GM21526 (cell line): Measurements from ENCODE around the gene CCZ1B.
"Not testable (repeated sequence)": the region's sequence is repeated elsewhere in the genome, so short reads cannot be mapped to it uniquely, and the experiment has no call there.

Experiments
- ATAC-seq: cut with Tn5 transposase; IDR thresholded peaks from one replicate; pipeline ENCODE4 v1.9.1; 2021; ENCODE audit warnings: moderate library complexity; ENCODE audit not compliant: unreplicated experiment, low FRiP score

Gene CCZ1B

DNA sequence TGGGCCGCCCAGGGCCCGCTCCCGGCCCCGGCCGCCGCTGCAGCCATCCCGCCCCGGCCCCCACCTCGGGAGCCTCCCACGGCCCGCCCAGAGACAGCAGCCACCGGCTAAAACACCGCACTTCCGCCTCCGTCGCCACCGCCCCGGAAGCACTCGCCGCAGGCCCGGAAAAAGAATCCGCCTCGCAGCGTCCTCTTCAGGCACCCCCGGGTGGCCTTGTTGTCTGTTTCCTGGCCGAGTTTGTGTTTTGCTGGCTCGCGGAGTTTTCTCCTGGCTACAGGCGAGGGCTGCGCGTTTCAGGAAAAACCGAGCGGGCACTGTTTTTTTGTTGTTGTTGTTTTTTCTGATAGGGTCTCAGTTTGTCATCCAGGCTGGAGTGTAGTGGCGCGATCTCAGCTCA lies at the start of gene CCZ1B:
Gene CCZ1B, minus strand, starts transcription at position 125 of the 400 bp plus-strand sequence. Its CDS starts 78 bp downstream, at position 47.
- ATAC-seq = peak; percentile 99

DNA sequence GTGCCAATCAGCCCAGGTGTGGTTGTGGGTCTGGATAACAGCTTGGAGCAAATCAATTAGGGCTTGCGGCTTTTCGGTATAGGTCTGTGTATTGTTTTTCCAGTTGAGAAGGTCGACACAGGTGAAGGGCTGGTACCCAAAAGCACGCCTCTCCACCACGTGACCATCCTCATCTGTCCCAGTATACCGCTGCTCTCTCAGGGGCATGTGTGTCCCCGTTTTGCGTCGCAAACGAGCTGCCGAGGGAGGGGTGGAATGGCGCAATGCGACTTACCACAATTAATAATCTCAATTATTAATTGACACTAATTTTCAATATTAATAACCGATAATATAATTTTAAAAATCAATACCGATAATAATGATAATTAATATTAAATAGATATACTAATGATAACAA lies 48.9 kb upstream of the CCZ1B start:
- ATAC-seq = not testable (repeated sequence)

DNA sequence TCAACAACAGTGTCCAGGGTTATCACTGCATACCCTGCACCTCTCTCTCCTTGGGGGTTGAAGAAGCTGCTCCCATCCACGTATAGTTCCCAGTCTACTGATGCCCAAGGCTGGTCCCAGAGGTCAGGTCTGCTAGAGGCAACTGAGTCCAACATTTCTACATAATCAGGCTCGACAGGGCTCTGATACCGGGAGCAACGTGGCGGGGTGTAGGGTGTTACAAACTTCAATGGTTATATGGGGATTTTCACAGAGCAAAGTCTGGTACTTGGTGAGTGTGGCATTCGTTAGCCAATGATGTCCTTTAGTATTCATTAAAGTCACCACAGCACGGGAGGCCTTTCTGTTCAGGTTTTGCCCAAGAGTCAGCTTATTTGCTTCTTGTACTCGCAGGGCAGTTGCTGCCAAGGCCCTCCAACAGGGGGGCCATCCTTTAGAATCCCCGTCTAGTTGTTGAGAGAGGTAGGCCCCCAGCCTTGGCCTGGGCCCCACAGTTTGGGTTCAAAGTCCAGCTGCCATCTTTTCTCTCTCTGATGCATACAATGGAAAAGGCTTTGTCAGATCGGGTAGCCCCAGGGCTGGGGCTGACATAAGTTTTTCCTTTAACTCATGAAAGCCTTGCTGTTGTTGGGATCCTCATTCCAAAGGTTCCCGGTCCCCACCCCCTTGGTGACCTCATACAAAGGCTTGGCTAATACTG lies 46.3 kb upstream of the CCZ1B start:
- ATAC-seq = not testable (repeated sequence)

DNA sequence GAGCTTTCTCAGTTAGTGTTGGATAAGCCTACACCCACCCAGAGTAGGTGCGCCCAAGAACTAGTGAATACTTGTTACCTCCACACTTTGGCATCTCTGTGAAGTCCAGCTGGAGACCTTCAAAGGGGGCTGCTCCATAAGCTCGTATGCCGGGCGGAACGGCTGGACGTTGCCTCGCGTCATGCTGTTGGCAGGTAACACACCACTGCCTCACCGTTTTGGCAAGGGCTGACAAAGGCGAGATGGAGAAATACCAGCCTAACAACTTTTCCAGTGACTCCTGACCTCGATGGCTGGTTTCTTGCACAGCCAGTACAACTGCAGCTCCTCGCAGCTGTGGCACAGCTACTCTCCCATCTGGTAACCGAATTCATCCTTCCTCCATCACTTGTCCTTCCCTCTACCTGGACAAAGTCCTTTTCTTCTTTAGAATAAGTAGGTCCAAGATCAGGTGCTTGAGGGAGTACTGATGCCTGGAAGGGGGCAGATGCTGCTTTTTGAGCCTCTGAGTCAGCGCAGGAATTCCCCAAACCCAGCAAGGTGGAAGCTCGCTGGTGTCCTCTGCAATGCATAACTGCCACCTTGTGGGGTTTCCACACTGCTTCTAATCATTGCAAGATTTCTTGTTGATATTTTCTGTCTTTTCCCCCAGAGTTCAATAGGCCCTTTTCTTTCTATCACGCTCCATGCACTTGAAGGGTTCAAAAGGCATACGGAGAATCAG lies 45.5 kb upstream of the CCZ1B start:
- not testable (repeated sequence) for ATAC-seq

DNA sequence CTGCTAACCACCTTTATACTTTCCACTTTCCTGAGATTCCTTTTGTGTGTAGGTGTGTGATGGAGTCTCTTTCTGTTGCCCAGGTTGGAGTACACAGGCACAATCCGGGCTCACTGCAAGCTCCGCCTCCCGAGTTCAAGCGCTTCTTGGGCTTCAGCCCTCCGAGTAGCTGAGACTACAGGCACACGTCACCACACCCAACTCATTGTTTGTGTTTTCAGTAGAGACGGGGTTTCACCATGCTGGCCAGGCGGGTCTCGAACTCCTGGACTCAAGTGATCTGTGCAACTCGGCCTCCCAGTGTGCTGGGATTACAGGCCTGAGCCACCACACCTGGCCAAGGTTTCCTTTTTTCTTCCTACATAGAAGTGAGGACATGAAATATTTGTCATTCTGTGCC lies 38.7 kb upstream of the CCZ1B start:
- ATAC-seq = not testable (repeated sequence)

DNA sequence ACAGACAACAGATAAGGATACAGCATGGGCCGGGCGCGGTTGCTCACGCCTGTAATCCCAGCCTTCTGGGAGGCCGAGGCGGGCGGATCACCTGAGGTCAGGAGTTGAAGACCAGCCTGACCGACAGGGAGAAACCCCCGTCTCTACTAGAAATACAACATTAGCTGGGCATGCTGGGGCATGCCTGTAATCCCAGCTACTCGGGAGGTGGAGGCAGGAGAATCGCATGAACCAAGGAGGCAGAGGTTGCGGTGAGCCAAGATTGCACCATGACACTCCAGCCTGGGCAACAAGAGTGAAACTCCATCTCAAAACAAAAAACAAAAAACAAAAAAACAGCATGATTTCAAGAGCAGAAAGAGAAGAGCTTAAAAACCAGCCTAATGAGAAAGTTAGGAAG lies 38.1 kb upstream of the CCZ1B start:
- not testable (repeated sequence) for ATAC-seq

DNA sequence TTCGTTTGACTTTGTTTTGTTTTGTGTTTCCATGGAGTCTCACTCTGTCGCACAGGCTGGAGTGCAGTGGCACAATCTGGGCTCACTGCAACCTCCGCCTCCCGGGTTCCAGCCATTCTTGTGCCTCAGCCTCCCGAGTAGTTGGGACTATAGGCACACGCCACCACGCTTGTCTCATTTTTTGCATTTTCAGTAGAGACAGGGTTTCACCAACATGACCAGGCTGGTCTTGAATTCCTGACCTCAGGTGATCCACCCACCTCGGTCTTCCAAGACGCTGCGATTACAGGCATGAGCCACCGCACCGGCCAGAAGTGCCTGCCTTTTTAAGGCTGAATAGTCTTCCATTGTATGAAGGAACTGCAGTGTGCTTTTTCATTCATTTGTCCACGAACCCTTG lies 36.8 kb upstream of the CCZ1B start:
- ATAC-seq = not testable (repeated sequence)

DNA sequence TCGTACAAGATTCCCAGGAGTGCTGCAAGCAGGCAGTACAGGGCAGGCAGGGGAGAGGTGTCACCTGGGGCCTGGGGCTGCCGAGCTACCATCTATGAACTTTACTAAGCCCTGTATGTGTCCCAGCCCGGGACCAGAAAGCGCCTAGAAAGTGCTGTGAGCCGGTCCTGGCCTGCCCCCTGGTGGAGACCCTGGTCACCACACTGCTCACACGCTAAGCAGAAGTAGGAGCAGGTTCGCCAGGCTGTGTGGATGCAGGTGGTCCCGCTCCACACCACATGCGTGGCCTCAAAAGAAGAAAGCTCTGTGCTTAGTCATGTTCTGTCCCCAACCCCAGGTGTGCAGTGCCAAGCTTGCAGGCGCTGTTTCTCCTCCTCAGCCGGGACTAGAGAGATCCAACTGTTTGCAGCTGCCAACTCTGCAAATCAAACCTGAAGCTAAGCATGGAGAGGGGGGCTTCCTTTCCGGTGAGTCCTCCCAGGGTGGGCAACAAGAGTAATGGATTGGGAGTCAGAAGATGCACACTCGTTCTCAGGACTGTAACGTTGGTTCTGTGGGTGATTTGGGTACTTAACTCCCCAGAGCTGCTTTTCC lies 31.7 kb upstream of the CCZ1B start:
- ATAC-seq = not testable (repeated sequence)

DNA sequence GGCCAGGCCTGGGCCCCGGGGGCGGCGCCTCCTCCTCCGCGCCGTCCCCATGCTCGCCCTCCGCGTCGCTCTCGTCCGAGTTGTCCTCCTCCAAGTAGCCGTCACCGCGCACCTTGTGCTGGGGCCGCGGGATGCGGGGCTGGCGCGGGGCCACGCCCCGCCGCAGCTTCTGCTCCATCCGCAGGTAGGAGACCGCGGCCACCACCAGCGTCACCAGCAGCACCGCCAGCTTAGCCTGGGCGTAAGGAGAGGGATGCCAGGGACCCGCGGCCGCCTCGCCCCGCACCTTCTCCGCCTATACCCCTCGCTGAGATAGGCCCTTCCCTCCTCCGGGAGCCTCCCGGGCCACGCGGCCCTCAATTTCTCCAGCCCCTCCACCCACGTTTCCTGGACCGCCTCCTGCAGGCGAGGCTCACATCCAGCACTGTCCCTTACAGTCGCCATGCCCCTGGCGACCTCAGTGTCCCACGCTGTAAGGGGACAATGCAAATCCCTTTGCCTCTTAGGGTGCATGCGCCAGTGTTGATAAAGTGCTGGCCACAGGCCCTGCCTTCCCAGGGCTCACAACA lies 29.6 kb upstream of the CCZ1B start:
- ATAC-seq = not testable (repeated sequence)

DNA sequence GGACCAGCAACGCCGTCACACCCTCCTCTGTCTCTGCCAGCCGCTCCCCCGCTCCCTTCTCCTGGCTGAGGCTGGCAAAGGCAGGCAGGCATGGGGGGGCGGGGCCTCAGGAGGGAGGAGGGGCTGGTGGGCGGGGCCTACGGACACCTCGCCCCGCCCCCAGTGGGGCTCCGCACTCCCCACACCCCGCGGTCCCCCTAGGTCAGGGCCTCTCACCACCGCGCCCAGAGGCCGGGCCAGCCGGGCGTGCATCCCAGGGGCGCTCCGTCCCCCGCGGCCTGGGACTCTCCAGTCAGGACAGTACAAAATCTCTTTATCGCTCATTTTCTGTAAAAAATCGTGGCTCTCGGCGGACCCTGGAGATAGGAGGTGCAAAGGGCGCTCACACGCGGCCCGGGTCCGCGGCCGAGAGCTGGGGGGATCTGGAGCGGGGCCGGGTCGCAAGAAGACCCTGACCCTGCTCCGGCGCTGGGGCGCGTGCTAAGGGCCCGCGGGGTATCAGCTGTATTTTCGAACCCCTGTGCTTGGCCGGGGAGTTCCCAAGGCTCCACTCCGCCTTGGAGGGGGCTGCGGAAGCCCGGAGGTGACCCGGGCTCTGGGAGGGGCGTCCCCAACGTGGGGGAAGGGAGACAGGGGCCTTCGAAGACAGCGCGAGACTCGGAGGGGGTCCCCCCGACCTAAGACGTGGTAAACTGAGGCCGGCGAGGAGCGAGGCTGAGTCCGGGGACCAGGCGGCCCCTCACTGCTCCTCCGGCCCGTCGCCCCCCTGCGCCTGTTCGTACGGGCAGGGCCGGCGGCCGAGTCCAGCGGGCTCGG lies 28.9 kb upstream of the CCZ1B start:
- not testable (repeated sequence) for ATAC-seq

DNA sequence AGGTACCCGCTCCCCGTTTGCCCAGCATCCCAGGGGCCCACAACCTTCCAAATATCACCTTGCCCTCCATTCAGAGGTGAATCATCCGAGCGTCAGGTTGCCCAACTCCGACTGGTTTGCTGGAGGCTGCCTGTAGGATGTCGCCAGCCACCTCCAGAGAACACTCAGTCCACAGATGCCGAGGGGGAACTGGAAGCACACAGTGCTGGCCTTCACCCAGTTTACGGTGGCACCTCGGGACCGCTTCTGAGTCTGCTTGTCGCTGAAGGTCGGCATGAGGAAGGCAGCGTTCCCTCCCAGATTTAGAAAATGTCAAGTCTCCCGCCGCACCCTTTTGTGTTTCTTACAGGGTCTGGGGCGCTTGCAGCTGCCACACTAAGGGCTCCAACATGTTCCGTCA lies 27.6 kb upstream of the CCZ1B start:
- not testable (repeated sequence) for ATAC-seq

DNA sequence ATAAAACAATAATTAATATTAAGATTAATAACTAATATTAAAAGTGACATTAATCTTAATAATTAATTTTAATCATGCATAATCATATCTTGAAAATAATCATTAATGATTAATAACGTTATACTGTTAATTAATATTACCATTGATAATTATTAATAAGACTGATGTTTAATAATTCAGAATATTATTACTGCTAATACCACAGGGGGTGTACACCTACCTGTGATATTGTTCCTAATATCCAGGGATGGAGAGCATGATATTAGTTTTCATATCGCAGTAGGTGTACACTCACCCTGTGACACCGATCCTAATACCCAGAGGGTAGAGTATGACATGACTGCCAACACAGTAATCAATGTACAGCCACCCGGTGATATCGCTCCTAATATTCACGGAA lies 23.1 kb upstream of the CCZ1B start:
- not testable (repeated sequence) for ATAC-seq

DNA sequence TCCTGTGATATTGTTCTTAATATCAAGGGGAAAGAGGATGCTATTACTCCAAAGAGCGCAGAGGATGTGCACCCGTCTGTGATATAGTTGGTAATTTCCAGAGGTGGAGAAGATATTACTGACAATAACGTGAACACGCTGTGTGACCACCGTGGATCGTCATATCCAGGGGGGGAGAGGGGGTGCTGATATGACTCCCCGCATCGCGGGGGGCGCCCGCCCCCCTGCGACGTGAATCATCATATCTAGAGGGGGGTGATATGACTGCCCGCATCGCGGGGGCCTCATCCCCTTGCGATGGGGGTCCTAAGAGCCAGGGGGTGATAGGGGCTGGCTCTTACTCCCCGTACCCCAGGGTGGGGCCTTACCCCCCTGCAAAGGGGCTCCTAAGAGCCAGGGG lies 21.7 kb upstream of the CCZ1B start:
- ATAC-seq = not testable (repeated sequence)

DNA sequence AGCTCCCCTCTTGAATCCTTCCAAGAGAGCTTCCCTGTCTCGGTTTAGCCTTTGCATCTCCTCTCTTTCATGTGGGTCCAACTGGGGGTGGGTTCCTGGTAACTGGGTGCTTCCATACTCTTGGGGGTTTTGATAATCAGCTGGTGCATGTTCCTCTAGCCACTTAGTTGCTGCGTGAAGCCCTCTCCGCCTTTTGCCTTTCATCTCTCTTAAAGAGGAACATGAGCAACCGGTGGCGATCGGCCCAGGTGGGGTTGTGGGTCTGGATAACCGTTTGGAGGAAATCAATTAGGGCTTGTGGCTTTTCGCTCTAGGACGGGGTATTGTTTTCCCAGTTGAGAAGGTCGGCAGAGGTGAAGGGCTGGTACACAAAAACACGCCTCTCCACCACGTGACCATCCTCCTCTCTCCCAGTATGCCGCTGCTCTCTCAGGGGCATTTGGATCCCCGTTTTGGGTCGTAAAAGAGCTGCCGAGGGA lies 19.9 kb upstream of the CCZ1B start:
- ATAC-seq = not testable (repeated sequence)

DNA sequence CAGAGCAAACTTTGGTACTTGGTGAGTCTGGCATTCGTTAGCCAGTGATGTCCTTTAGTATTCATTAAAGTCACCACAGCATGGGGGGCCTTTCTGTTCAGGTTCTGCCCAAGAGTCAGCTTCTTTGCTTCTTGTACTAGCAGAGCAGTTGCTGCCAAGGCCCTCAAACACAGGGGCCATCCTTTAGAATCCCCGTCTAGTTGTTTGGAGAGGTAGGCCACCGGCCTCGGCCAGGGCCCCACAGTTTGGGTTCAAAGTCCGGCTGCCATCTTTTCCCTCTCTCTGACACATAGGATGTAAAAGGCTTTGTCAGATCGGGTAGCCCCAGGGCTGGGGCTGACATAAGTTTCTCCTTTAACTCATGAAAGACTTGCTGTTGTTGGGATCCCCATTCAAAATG lies 17.6 kb upstream of the CCZ1B start:
- ATAC-seq = not testable (repeated sequence)

DNA sequence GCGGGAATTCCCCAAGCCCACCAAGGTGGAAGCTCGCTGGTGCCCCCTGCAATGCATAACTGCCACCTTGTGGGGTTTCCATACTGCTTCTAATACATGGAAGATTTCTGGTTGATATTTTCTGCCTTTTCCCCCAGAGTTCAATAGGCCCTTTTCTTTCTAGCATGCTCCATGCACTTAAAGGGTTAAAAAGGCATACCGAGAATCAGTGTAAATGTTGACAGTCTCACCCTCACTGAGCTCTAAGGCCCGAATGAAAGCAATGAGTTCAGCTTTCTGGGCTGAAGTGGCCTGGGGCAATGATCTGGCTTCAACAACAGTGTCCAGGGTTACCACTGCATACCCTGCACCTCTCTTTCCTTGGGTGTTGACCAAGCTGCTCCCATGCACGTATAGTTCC lies 17.0 kb upstream of the CCZ1B start:
- not testable (repeated sequence) for ATAC-seq

DNA sequence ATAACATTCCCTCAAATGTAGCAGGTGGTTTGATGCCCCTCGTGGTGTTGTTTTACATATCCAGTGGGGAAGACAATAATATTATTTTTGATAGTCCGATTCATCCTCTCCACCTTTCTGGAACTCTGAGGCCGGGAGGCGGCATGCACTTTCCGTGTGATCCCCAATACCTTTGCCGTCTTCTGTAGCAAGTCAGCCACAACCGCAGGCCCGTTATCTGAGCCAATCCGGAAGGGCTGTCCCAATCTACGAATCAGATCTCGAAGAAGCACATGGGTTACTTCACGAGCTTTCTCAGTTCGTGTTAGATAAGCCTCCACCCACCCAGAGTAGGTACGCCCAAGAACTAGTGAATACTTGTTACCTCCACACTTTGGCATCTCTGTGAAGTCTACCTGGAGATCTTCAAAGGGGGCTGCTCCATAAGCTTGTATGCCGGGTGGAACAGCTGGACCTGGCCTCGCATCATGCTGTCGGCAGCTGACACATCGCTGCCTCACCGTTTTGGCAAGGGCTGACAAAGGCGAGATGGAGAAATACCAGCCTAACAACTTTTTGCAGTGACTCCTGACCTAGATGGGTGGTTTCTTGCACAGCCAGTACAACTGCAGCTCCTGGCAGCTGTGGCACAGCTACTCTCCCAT lies 16.3 kb upstream of the CCZ1B start:
- ATAC-seq = not testable (repeated sequence)

DNA sequence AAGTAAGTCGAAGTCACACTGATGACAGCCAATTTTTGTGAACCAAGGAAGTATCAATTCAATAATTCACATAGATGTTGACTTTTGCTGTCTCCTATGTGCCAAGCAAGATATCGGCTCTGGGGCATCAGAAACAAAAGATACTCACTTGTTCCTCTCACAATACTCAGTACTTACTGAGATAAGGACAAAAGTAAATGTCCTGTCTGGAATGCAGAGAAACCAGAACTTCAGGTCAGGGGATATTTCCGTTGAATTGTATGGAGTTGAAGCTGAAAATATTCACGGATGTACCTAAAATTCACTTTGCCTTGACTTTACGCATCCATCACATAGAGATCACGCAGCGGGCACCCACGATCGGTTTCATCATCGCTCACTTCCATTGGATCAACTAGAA lies 11.0 kb upstream of the CCZ1B start:
- not testable (repeated sequence) for ATAC-seq

DNA sequence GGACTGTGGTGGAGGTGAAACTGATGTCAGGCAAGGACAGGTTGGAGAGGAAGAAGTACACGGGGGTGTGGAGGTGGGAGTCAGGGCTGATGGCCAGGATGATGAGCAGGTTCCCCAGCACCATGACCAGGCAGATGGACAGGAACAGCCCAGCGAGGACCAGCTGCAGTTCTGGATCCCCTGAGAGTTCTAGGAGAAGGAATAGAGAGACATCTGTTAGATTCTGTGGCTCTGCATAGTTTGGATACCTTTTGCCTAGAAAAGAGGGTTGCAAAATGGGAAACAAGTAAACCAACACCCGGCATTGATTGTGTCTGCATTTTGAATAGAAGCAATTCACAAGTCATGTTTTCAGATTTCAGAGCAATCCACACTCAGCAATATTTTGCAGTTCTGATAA lies 9.4 kb upstream of the CCZ1B start:
- not testable (repeated sequence) for ATAC-seq

DNA sequence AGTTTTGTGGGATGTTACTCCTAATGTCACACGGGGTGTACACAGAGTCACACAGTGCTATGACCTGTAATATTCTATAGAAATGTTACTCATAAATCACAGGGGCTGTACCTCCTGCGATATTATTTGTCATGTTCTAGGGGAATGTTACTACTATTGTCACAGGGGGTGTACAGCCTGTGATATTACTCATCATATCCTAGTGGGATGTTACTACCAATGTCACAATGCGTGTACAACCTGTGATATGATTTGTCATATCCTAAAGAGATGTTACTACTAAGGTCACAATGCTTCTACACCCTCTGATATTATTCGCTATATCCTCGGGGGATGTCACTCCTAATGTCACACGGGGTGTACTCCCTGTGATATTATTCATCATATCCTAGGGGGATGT lies 7.6 kb upstream of the CCZ1B start:
- no peak for ATAC-seq
